HAP-1 (cell line): Measurements from ENCODE around the gene RBM34.
"Not testable (repeated sequence)": the region's sequence is repeated elsewhere in the genome, so short reads cannot be mapped to it uniquely, and the experiment has no call there.

Experiments used
- DNase-seq, 2 experiments: peaks; one replicate each; pipeline ENCODE4 v3.0.0-alpha.2; 2016 to 2020; ENCODE audit warnings: low spot score in 2 of 2
- H3K27me3 ChIP-seq: fragments of 250-450 bp; sonication (Bioruptor Pico); 2 replicates; pipeline ENCODE4 v1.5.1; 2020; ENCODE audit warnings: low read depth, mild to moderate bottlenecking, moderate library complexity
- H3K36me3 ChIP-seq: fragments of 250-450 bp; sonication (Bioruptor Pico); replicated peaks from 2 replicates; pipeline ENCODE4 v1.5.1; 2020; ENCODE audit warnings: mild to moderate bottlenecking
- H3K4me1 ChIP-seq: fragments of 250-450 bp; sonication (Bioruptor Pico); 2 replicates; pipeline ENCODE4 v1.5.1; 2020; ENCODE audit warnings: mild to moderate bottlenecking
- H3K4me3 ChIP-seq: fragments of 250-450 bp; sonication (Bioruptor Pico); 2 replicates; pipeline ENCODE4 v1.5.1; 2020; ENCODE audit warnings: mild to moderate bottlenecking, moderate library complexity
- H3K9me3 ChIP-seq: fragments of 250-450 bp; sonication (Bioruptor Pico); 2 replicates; pipeline ENCODE4 v1.5.1; 2020; ENCODE audit warnings: mild to moderate bottlenecking, moderate library complexity
- in situ Hi-C: fragments of 300-500 bp; cut with MboI; formaldehyde crosslinking; loops from 3 replicates; pipeline ENCODE4 v1.14.3; 2020; ENCODE audit warnings: low sequenced_read_pairs, inconsistent platforms, mixed read lengths

Gene RBM34

GRCh38 chr1:235168375-235168774 is 7.3 kb upstream of the RBM34 start:
- H3K36me3 ChIP-seq, result peaks cover 14% of the 10 kb centered on the region
- no peak overlapping the region for H3K4me3 ChIP-seq
- no peaks in the 10 kb centered on the region for H3K27me3 ChIP-seq
- DNase-seq, result no peak
- H3K4me1 ChIP-seq, result peaks cover 25% of the 10 kb centered on the region
- in situ Hi-C loops, result no loop called here
- no peaks in the 10 kb centered on the region for H3K9me3 ChIP-seq

GRCh38 chr1:235161685-235162327 is 756 bp upstream of the RBM34 start:
- Histone ChIP-seq H3K27me3 (no peaks in the 10 kb centered on the region), H3K4me1 (peaks cover 10% of the 10 kb centered on the region), H3K9me3 (no peaks in the 10 kb centered on the region), H3K4me3 (peak overlapping the region; percentile 70), H3K36me3 (peaks cover 20% of the 10 kb centered on the region)
- in situ Hi-C loops, result no loop called here
- no peak for DNase-seq

- H3K4me3 ChIP-seq, result peak overlapping the region; percentile 70
- H3K9me3 ChIP-seq, result no peaks in the 10 kb centered on the region
- DNase-seq, result peak in 1 of 2 experiments; percentile 57
- peaks cover 31% of the 10 kb centered on the region for H3K36me3 ChIP-seq
- H3K4me1 ChIP-seq, result peaks cover 3% of the 10 kb centered on the region; the same call in 1 of the 2 replicates
- in situ Hi-C loops, result no loop called here
- no peaks in the 10 kb centered on the region for H3K27me3 ChIP-seq
These were observed 580 bp downstream of the RBM34 start for GRCh38 chr1:235160383-235160956.

GRCh38 chr1:235159930-235160329 is 1.1 kb downstream of the RBM34 start:
- H3K4me1 ChIP-seq, H3K9me3 ChIP-seq, H3K27me3 ChIP-seq, in situ Hi-C loops: not testable (repeated sequence)
- Histone ChIP-seq H3K4me3 (peak overlapping the region; percentile 70), H3K36me3 (peaks cover 32% of the 10 kb centered on the region)
- peak in 1 of 2 experiments; percentile 23 for DNase-seq

GRCh38 chr1:235159284-235159683 is 1.8 kb downstream of the RBM34 start:
- in situ Hi-C loops, result not testable (repeated sequence)

GRCh38 chr1:235158680-235159079 is 2.4 kb downstream of the RBM34 start:
- Histone ChIP-seq H3K36me3 (peaks cover 43% of the 10 kb centered on the region), H3K4me3 (no peak overlapping the region), H3K4me1 (peaks cover 3% of the 10 kb centered on the region; the same call in 1 of the 2 replicates), H3K27me3 (no peaks in the 10 kb centered on the region), H3K9me3 (no peaks in the 10 kb centered on the region)
- in situ Hi-C loops, result no loop called here
- DNase-seq, result no peak

More at GRCh38 chr1:235159284-235159683, 1.8 kb downstream of the RBM34 start:
- not testable (repeated sequence) for H3K4me3 ChIP-seq, H3K4me1 ChIP-seq, DNase-seq, H3K9me3 ChIP-seq, H3K27me3 ChIP-seq
- peaks cover 38% of the 10 kb centered on the region for H3K36me3 ChIP-seq

- Histone ChIP-seq H3K27me3 (no peaks in the 10 kb centered on the region), H3K4me1 (peaks cover 3% of the 10 kb centered on the region; the same call in 1 of the 2 replicates), H3K9me3 (no peaks in the 10 kb centered on the region), H3K4me3 (no peak overlapping the region), H3K36me3 (peaks cover 56% of the 10 kb centered on the region)
- in situ Hi-C loops, result no loop called here
- no peak for DNase-seq
These were observed 3.9 kb downstream of the RBM34 start for GRCh38 chr1:235157150-235157549.

GRCh38 chr1:235156740-235157139 is 4.3 kb downstream of the RBM34 start:
- peaks cover 60% of the 10 kb centered on the region for H3K36me3 ChIP-seq
- in situ Hi-C loops, result no loop called here
- H3K4me1 ChIP-seq, result peaks cover 3% of the 10 kb centered on the region; the same call in 1 of the 2 replicates

GRCh38 chr1:235156265-235156664 is 4.8 kb downstream of the RBM34 start:
- DNase-seq, result no peak
- Histone ChIP-seq H3K9me3 (no peaks in the 10 kb centered on the region), H3K4me1 (peaks cover 3% of the 10 kb centered on the region; the same call in 1 of the 2 replicates), H3K36me3 (peaks cover 65% of the 10 kb centered on the region), H3K4me3 (no peak overlapping the region), H3K27me3 (no peaks in the 10 kb centered on the region)
- in situ Hi-C loops, result no loop called here

More at GRCh38 chr1:235156740-235157139, 4.3 kb downstream of the RBM34 start:
- Histone ChIP-seq H3K27me3 (no peaks in the 10 kb centered on the region), H3K4me3 (no peak overlapping the region), H3K9me3 (no peaks in the 10 kb centered on the region)
- no peak for DNase-seq

- no peaks in the 10 kb centered on the region for H3K9me3 ChIP-seq
- H3K4me3 ChIP-seq, result no peak overlapping the region
- H3K4me1 ChIP-seq, result no peaks in the 10 kb centered on the region
- no peak for DNase-seq
- H3K27me3 ChIP-seq, result no peaks in the 10 kb centered on the region
- peaks cover 82% of the 10 kb centered on the region for H3K36me3 ChIP-seq
- in situ Hi-C loops, result no loop called here
These were observed 8.8 kb downstream of the RBM34 start for GRCh38 chr1:235152235-235152634.

- no peaks in the 10 kb centered on the region for H3K27me3 ChIP-seq
- H3K9me3 ChIP-seq, result no peaks in the 10 kb centered on the region
- H3K4me1 ChIP-seq, result no peaks in the 10 kb centered on the region
- no peak for DNase-seq
- peaks cover 77% of the 10 kb centered on the region for H3K36me3 ChIP-seq
- H3K4me3 ChIP-seq, result no peak overlapping the region
- in situ Hi-C loops, result no loop called here
These were observed 10.0 kb downstream of the RBM34 start for GRCh38 chr1:235151033-235151432.

GRCh38 chr1:235149824-235150223 is 11.2 kb downstream of the RBM34 start:
- Histone ChIP-seq H3K27me3 (no peaks in the 10 kb centered on the region), H3K9me3 (no peaks in the 10 kb centered on the region), H3K4me3 (no peak overlapping the region), H3K36me3 (peaks cover 72% of the 10 kb centered on the region), H3K4me1 (no peaks in the 10 kb centered on the region)
- DNase-seq, result no peak
- in situ Hi-C loops, result no loop called here

- no peak for DNase-seq
- Histone ChIP-seq H3K36me3 (peaks cover 63% of the 10 kb centered on the region), H3K4me3 (no peak overlapping the region), H3K4me1 (no peaks in the 10 kb centered on the region), H3K9me3 (no peaks in the 10 kb centered on the region), H3K27me3 (no peaks in the 10 kb centered on the region)
- in situ Hi-C loops, result no loop called here
These were observed 13.8 kb downstream of the RBM34 start for GRCh38 chr1:235147269-235147668.

- H3K4me3 ChIP-seq, result no peak overlapping the region
- no peaks in the 10 kb centered on the region for H3K4me1 ChIP-seq
- in situ Hi-C loops, result no loop called here
- H3K9me3 ChIP-seq, result no peaks in the 10 kb centered on the region
- DNase-seq, result no peak
- H3K27me3 ChIP-seq, result no peaks in the 10 kb centered on the region
- peaks cover 51% of the 10 kb centered on the region for H3K36me3 ChIP-seq
These were observed 15.4 kb downstream of the RBM34 start for GRCh38 chr1:235145639-235146038.
